Measurements from ENCODE around the gene NPHP4. TPM values are rescaled to one million over a fixed set of nuclear protein-coding genes. Genes with fewer than 3 reads are reported as not detected.

NPHP4 gene
- total RNA-seq, 4 donors from 2014 or later: 6.7 to 19.9 (median 10.5) TPM

GRCh38 chr1:5873556-5873955, 118.7 kb downstream of the NPHP4 start:
- Histone ChIP-seq H3K27ac (no peak overlapping the region), H3K4me3 (no peak overlapping the region), H3K9me3 (no peaks in the 10 kb centered on the region), H3K4me1 (no peaks in the 10 kb centered on the region), H3K27me3 (no peaks in the 10 kb centered on the region), H3K36me3 (no peaks in the 10 kb centered on the region)
- intact Hi-C loops (cut with DNase I; ENCODE audit: low total_unique reads) (no loop called here), in situ Hi-C loops (cut with MboI; ENCODE audit: low pct_ligation_motif_present in 1 of 4, low pct_unique_long_range_greater_than_20kb in 1 of 4, low sequenced_read_pairs in 3 of 4) (no loop called here)
- WGBS, 2 donors (ENCODE audit: low coverage in 1 of 2): 94 to 100% methylated on average over 2 to 7 of the region's 7 CpGs
- DNase-seq: no peak
- no peak for TF ChIP-seq POLR2A (IDR thresholded peaks at IDR 0.05)
- TF ChIP-seq EP300 (IDR thresholded peaks at IDR 0.05; ENCODE audit: low read depth): no peak
- TF ChIP-seq POLR2AphosphoS5 (IDR thresholded peaks at IDR 0.05): no peak
- TF ChIP-seq CTCF (IDR thresholded peaks at IDR 0.05): no peak

- Histone ChIP-seq H3K4me3 (no peak overlapping the region), H3K4me1 (no peaks in the 10 kb centered on the region), H3K36me3 (no peaks in the 10 kb centered on the region), H3K9me3 (no peaks in the 10 kb centered on the region), H3K27me3 (no peaks in the 10 kb centered on the region), H3K27ac (no peak overlapping the region)
- in situ Hi-C loops (cut with MboI; ENCODE audit: low pct_ligation_motif_present in 1 of 4, low pct_unique_long_range_greater_than_20kb in 1 of 4, low sequenced_read_pairs in 3 of 4) (no loop called here), intact Hi-C loops (cut with DNase I; ENCODE audit: low total_unique reads) (no loop called here)
- 95% methylated on average over 16 of the region's 16 CpGs; no CpG with 5 or more reads in 1 of the 2 donors for WGBS, 2 donors (ENCODE audit: low coverage in 1 of 2)
- no peak for DNase-seq
- TF ChIP-seq POLR2A (IDR thresholded peaks at IDR 0.05) (no peak), EP300 (IDR thresholded peaks at IDR 0.05; ENCODE audit: low read depth) (no peak), POLR2AphosphoS5 (IDR thresholded peaks at IDR 0.05) (no peak), CTCF (IDR thresholded peaks at IDR 0.05) (no peak)
These were observed 119.3 kb downstream of the NPHP4 start for GRCh38 chr1:5872886-5873285.

- no peaks in the 10 kb centered on the region for H3K9me3 ChIP-seq
- no peaks in the 10 kb centered on the region for H3K27me3 ChIP-seq
- H3K4me1 ChIP-seq: no peaks in the 10 kb centered on the region
- in situ Hi-C loops (cut with MboI; ENCODE audit: low pct_ligation_motif_present in 1 of 4, low pct_unique_long_range_greater_than_20kb in 1 of 4, low sequenced_read_pairs in 3 of 4): no loop called here
- H3K36me3 ChIP-seq: no peaks in the 10 kb centered on the region
- intact Hi-C loops (cut with DNase I; ENCODE audit: low total_unique reads): no loop called here
- TF ChIP-seq POLR2AphosphoS5 (IDR thresholded peaks at IDR 0.05) (no peak), CTCF (IDR thresholded peaks at IDR 0.05) (no peak), EP300 (IDR thresholded peaks at IDR 0.05; ENCODE audit: low read depth) (no peak), POLR2A (IDR thresholded peaks at IDR 0.05) (no peak)
- H3K4me3 ChIP-seq: no peak overlapping the region
- no peak for DNase-seq
- WGBS, 2 donors (ENCODE audit: low coverage in 1 of 2): 93 to 98% methylated on average over 5 to 6 of the region's 6 CpGs
- no peak overlapping the region for H3K27ac ChIP-seq
These were observed 123.2 kb downstream of the NPHP4 start for GRCh38 chr1:5868931-5869500.

GRCh38 chr1:5865774-5866173, 126.5 kb downstream of the NPHP4 start:
- H3K27ac ChIP-seq: no peak overlapping the region
- H3K4me3 ChIP-seq: no peak overlapping the region
- DNase-seq: no peak
- 95% methylated on average over 7 of the region's 7 CpGs; no CpG with 5 or more reads in 1 of the 2 donors for WGBS, 2 donors (ENCODE audit: low coverage in 1 of 2)
- TF ChIP-seq POLR2A (IDR thresholded peaks at IDR 0.05) (no peak), POLR2AphosphoS5 (IDR thresholded peaks at IDR 0.05) (no peak), CTCF (IDR thresholded peaks at IDR 0.05) (no peak), EP300 (IDR thresholded peaks at IDR 0.05; ENCODE audit: low read depth) (no peak)
- no peaks in the 10 kb centered on the region for H3K9me3 ChIP-seq
- in situ Hi-C loops (cut with MboI; ENCODE audit: low pct_ligation_motif_present in 1 of 4, low pct_unique_long_range_greater_than_20kb in 1 of 4, low sequenced_read_pairs in 3 of 4) (no loop called here), intact Hi-C loops (cut with DNase I; ENCODE audit: low total_unique reads) (no loop called here)
- no peaks in the 10 kb centered on the region for H3K4me1 ChIP-seq
- no peaks in the 10 kb centered on the region for H3K27me3 ChIP-seq
- peaks cover 0 to 2% (median 0%) of the 10 kb centered on the region in 4 donors for H3K36me3 ChIP-seq

Measured in transverse colon (tissue), 4 donors.